Measurements from ENCODE around the gene S100A11. TPM values are rescaled to one million over a fixed set of nuclear protein-coding genes. Genes with fewer than 3 reads are reported as not detected.

Gene S100A11
- total and polyA plus RNA-seq, 2 donors from 2014 or later = 835 to 925 TPM

GRCh38 chr1:151985768-151986167 lies 51.0 kb downstream of the S100A11 start:
- Histone ChIP-seq H3K27ac (ENCODE audit: low read depth in 2 of 2, low read length in 2 of 2) (no peak overlapping the region), H3K4me3 (ENCODE audit: low read length in 3 of 3) (no peak overlapping the region), H3K9ac (ENCODE audit: low read length in 3 of 3) (no peak overlapping the region), H3K4me1 (ENCODE audit: control insufficient read depth in 2 of 3, insufficient read depth in 2 of 3, low read depth in 1 of 3, low read length in 3 of 3) (peaks cover 6 to 19% (median 18%) of the 10 kb centered on the region in 3 donors), H3K27me3 (ENCODE audit: control insufficient read depth, insufficient read depth, low read length) (no peaks in the 10 kb centered on the region), H3K9me3 (ENCODE audit: control insufficient read depth in 2 of 3, insufficient read depth in 1 of 3, low read length in 3 of 3) (no peaks in the 10 kb centered on the region), H3K36me3 (ENCODE audit: control insufficient read depth in 2 of 3, insufficient read depth in 3 of 3, low read length in 3 of 3) (peaks cover 4 to 34% (median 19%) of the 10 kb centered on the region in 3 donors)
- FAIRE-seq = no peak
- TF ChIP-seq, protein P1, sequence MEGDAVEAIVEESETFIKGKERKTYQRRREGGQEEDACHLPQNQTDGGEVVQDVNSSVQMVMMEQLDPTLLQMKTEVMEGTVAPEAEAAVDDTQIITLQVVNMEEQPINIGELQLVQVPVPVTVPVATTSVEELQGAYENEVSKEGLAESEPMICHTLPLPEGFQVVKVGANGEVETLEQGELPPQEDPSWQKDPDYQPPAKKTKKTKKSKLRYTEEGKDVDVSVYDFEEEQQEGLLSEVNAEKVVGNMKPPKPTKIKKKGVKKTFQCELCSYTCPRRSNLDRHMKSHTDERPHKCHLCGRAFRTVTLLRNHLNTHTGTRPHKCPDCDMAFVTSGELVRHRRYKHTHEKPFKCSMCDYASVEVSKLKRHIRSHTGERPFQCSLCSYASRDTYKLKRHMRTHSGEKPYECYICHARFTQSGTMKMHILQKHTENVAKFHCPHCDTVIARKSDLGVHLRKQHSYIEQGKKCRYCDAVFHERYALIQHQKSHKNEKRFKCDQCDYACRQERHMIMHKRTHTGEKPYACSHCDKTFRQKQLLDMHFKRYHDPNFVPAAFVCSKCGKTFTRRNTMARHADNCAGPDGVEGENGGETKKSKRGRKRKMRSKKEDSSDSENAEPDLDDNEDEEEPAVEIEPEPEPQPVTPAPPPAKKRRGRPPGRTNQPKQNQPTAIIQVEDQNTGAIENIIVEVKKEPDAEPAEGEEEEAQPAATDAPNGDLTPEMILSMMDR (IDR thresholded peaks at IDR 0.05; ENCODE audit: borderline replicate concordance, extremely low read depth, insufficient read depth) = no peak
- DNase-seq = no peak
- intact Hi-C loops (cut with DNase I) = no loop called here

GRCh38 chr1:151985270-151985669 lies 51.5 kb downstream of the S100A11 start:
- Histone ChIP-seq H3K27ac (ENCODE audit: low read depth in 2 of 2, low read length in 2 of 2) (no peak overlapping the region), H3K27me3 (ENCODE audit: control insufficient read depth, insufficient read depth, low read length) (no peaks in the 10 kb centered on the region), H3K4me3 (ENCODE audit: low read length in 3 of 3) (no peak overlapping the region), H3K9me3 (ENCODE audit: control insufficient read depth in 2 of 3, insufficient read depth in 1 of 3, low read length in 3 of 3) (no peaks in the 10 kb centered on the region), H3K9ac (ENCODE audit: low read length in 3 of 3) (no peak overlapping the region), H3K36me3 (ENCODE audit: control insufficient read depth in 2 of 3, insufficient read depth in 3 of 3, low read length in 3 of 3) (peaks cover 4 to 34% (median 19%) of the 10 kb centered on the region in 3 donors), H3K4me1 (ENCODE audit: control insufficient read depth in 2 of 3, insufficient read depth in 2 of 3, low read depth in 1 of 3, low read length in 3 of 3) (peaks cover 2 to 18% (median 14%) of the 10 kb centered on the region in 3 donors)
- TF ChIP-seq, protein P1 (IDR thresholded peaks at IDR 0.05; ENCODE audit: borderline replicate concordance, extremely low read depth, insufficient read depth) = no peak
- FAIRE-seq (no peak), DNase-seq (no peak)
- intact Hi-C loops (cut with DNase I) = no loop called here

DNA sequence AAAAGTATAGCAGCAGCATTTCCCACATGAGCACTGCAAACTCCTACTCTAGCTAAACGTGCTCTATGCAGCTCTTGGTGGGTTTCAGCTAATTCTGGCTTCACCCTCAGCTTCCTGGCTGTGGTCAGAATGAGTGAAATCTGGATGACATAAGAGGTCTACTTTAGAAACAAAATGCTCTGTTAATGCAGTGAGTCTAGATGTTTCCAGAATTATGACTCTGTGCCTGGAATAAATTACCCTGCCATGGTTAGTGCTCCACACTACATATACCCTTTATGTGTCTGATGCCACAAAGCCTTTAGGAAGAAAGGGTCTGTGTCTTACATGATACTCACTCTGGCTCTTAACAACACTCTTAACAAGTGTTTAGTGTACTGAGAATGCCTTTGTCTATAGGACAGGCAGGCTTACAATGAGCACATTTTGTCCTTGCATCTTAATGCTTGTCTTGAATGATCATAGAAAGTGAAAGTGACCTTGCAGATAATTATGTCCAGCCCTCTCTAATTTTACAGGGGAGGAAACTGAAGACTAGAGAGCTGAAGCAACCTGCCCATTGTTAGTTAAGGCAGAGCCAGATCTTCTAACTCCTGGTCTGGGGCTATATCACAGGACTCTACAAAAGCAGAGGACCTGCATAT lies 52.4 kb downstream of the S100A11 start:
- TF ChIP-seq, protein P1 (IDR thresholded peaks at IDR 0.05; ENCODE audit: borderline replicate concordance, extremely low read depth, insufficient read depth) = no peak
- no peak for FAIRE-seq
- no peak overlapping the region for H3K4me3 ChIP-seq (ENCODE audit: low read length in 3 of 3)
- H3K9ac ChIP-seq (ENCODE audit: low read length in 3 of 3) = no peak overlapping the region
- no peak for DNase-seq
- intact Hi-C loops (cut with DNase I) = no loop called here
- no peaks in the 10 kb centered on the region for H3K9me3 ChIP-seq (ENCODE audit: control insufficient read depth in 2 of 3, insufficient read depth in 1 of 3, low read length in 3 of 3)
- H3K27me3 ChIP-seq (ENCODE audit: control insufficient read depth, insufficient read depth, low read length) = no peaks in the 10 kb centered on the region
- H3K36me3 ChIP-seq (ENCODE audit: control insufficient read depth in 2 of 3, insufficient read depth in 3 of 3, low read length in 3 of 3) = peaks cover 4 to 34% (median 19%) of the 10 kb centered on the region in 3 donors
- peaks cover 0 to 13% (median 8%) of the 10 kb centered on the region in 3 donors for H3K4me1 ChIP-seq (ENCODE audit: control insufficient read depth in 2 of 3, insufficient read depth in 2 of 3, low read depth in 1 of 3, low read length in 3 of 3)
- no peak overlapping the region for H3K27ac ChIP-seq (ENCODE audit: low read depth in 2 of 2, low read length in 2 of 2)

Other genes starting within 250 kb of the S100A11 start
- 13.5 TPM for gene TDRKH, start 246.5 kb downstream of the S100A11 start, total RNA-seq
- 5.3 TPM for gene TDRKH, start 246.5 kb downstream of the S100A11 start, polyA plus RNA-seq (ENCODE audit: insufficient read depth, low read depth, low replicate concordance)
- 0.41 TPM for gene LINGO4, start 231.6 kb downstream of the S100A11 start, total RNA-seq
- 0.32 TPM for gene LINGO4, start 231.6 kb downstream of the S100A11 start, polyA plus RNA-seq (ENCODE audit: insufficient read depth, low read depth, low replicate concordance)
- gene RORC, start 205.2 kb downstream of the S100A11 start, total RNA-seq = 19.1 TPM
- gene RORC, start 205.2 kb downstream of the S100A11 start, polyA plus RNA-seq (ENCODE audit: insufficient read depth, low read depth, low replicate concordance) = 34.5 TPM
- 0.57 TPM for gene C2CD4D, start 197.2 kb downstream of the S100A11 start, total RNA-seq
- 0.43 TPM for gene C2CD4D, start 197.2 kb downstream of the S100A11 start, polyA plus RNA-seq (ENCODE audit: insufficient read depth, low read depth, low replicate concordance)
- not detected for gene THEM5, start 183.3 kb downstream of the S100A11 start, total RNA-seq
- not detected for gene THEM5, start 183.3 kb downstream of the S100A11 start, polyA plus RNA-seq (ENCODE audit: insufficient read depth, low read depth, low replicate concordance)
- gene THEM4, start 127.5 kb downstream of the S100A11 start, total RNA-seq = 17.5 TPM
- 27.9 TPM for gene THEM4, start 127.5 kb downstream of the S100A11 start, polyA plus RNA-seq (ENCODE audit: insufficient read depth, low read depth, low replicate concordance)
- 467 TPM for gene S100A10, start 43.1 kb downstream of the S100A11 start, total RNA-seq
- gene S100A10, start 43.1 kb downstream of the S100A11 start, polyA plus RNA-seq (ENCODE audit: insufficient read depth, low read depth, low replicate concordance) = 500 TPM
- not detected for gene TCHHL1, start 52.1 kb upstream of the S100A11 start, total RNA-seq
- not detected for gene TCHHL1, start 52.1 kb upstream of the S100A11 start, polyA plus RNA-seq (ENCODE audit: insufficient read depth, low read depth, low replicate concordance)
- gene TCHH, start 78.4 kb upstream of the S100A11 start, total RNA-seq = 0.13 TPM
- gene TCHH, start 78.4 kb upstream of the S100A11 start, polyA plus RNA-seq (ENCODE audit: insufficient read depth, low read depth, low replicate concordance) = not detected
- gene RPTN, start 122.2 kb upstream of the S100A11 start, total RNA-seq = not detected
- gene RPTN, start 122.2 kb upstream of the S100A11 start, polyA plus RNA-seq (ENCODE audit: insufficient read depth, low read depth, low replicate concordance) = not detected
- not detected for gene HRNR, start 187.2 kb upstream of the S100A11 start, total RNA-seq
- not detected for gene HRNR, start 187.2 kb upstream of the S100A11 start, polyA plus RNA-seq (ENCODE audit: insufficient read depth, low read depth, low replicate concordance)